ENCODE measurements around the gene MAML3.
A peak's percentile ranks its signal among the peaks of the same experiment; 100 is the strongest.

Gene MAML3

DNA sequence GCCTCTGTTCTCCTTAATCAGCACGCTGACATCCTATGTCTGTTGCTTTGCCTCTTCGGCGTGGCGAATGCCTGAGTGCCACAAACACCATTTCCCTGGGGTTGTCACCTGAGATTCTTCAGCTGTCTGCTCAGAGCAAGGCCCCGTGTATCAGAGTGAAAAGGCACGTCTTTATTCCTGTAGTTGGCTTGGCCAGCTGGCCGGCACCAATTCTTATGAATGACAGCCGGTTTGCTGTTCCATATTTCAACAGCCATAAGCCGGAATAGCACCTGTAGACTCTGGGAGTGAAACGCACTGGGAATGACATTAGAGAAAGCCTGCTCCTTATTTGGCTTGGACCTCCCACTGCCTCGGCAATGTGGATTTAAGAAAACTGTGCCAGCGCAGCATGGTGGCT, 399.0 kb downstream of the MAML3 start:
- DNase-seq (ENCODE audit: low read depth): no peak

- DNase-seq (ENCODE audit: low read depth): no peak
These were observed 400.3 kb downstream of the MAML3 start for GRCh38 chr4:139753686-139754085.

GRCh38 chr4:139749835-139750498, 404.0 kb downstream of the MAML3 start:
- DNase-seq (ENCODE audit: low read depth): no peak

GRCh38 chr4:139749338-139749737, 404.6 kb downstream of the MAML3 start:
- DNase-seq (ENCODE audit: low read depth): no peak

- no peak for DNase-seq (ENCODE audit: low read depth)
These were observed 407.4 kb downstream of the MAML3 start for GRCh38 chr4:139746431-139747171.

DNA sequence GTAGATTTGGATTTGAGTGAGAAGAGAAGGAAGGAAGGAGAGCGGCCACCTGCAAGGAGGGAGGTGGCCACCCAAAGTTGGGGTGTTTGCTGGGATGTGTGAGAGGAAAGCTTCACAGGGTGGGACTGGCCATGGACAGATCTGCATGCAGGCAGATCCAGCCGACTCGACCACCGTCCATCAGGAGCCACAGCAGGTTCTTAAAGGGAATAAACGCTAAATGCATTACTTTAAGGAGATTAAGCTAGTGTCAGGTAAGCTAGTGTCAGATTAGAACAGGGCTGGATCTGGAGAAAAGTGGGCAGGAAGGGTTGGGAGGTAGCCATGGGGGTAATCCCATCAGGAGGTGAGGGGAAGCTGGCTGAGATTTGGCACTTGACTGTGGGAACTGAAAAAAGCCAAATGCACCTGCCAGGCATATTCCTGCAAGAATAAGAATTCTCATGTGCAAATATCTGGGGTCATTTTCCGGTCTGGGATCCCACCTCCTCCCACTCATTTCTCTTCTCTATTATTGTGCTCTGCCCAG, 408.8 kb downstream of the MAML3 start:
- no peak for DNase-seq (ENCODE audit: low read depth)

- DNase-seq (ENCODE audit: low read depth): no peak
These were observed 409.8 kb downstream of the MAML3 start for GRCh38 chr4:139744232-139744631.

DNA sequence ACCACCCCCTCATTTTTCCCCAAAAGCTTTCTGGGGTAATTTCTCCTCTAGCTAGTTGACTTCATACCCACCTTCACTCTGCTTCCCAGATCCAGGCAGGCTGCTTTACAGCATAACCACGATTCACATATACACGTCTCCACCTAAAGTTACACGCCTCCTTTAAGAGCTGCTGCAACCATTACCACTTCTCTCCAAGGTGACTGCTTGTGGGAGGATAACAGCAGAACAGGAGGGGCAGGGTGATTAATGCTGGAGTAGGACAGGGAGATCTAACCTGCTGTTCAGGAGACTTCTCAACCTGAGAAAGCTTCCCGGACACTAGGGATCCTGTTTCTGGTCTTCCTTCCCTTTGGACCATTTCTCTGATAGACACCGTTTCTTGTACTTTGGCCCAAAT, 411.0 kb downstream of the MAML3 start:
- no peak for DNase-seq (ENCODE audit: low read depth)

DNA sequence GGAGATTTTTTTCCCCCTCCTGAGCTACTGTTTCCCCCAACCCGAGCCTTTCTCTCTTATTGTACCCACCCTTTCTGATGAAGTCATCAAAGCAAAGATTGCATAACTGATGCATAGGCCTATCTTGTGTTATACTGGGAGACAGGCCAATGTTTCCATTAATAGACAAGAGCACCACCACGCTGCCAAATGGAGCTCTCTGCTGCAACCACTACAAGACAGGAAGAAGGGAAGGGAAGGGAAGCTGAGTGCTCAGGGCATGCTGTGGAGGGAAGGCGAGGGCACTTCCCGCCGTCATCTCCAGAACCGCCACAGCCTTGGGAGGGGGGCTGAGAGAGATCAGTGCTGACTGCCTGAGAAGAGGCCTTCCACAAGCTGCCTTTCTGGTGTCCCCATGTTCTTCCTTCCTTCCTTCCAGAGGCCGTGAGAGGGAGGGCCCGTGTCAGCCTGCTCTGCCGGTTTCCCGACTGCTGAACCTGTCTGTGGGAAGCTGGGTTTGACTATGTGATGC, 413.4 kb downstream of the MAML3 start:
- DNase-seq (ENCODE audit: low read depth): no peak

DNA sequence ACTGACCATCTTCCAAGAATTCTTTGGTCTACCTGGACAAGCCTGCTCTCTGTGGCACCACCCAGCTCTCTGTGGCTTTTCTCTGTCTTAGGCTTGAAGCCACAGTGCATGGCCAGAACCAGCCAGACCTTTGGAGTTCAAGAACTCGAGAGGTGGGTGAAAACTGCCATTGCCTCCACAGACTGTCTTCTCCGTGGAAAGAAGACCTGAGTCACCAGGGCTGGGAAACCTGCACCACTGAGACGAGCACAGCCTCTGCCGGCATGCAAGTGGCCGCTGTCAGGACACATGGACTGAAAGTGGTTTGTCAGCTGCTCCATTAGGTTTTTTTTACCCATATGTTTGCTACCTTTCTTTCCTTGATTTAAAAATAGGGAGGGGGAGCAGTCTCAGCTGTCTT, 413.9 kb downstream of the MAML3 start:
- DNase-seq (ENCODE audit: low read depth): no peak

DNA sequence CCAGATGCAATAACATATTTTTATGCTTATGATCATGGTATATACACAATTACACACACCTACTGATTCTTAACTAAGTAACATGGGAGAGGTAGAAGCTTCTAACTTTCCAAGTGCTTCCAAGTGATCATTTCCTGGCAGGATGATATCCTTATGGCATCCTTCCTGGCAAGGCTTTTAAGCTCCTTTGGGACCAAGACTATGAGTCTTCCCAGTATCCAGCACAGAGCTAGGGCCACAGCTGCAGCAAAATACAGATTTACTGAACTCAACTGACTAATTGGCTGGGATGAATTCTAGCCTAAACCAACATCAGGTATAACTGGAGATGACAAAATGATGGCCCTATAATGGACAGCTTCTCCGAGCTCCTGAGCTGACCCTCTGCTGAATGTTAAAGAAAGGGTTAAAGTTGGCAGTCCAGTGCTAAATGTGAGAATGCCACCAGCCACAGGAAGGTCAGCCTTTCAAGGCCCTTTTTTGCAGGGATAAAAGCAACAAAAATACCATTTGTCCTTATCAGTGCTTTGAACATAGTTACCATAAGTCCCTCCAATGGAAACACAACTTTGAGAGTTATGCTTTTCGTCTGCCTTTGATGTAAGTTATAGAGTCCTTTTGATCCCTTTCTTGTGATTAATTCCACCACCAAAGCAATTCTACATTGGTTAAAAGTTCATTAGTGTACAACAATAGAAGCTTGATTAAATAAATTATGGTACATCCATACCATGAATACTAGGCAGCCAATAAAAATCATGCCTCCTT, 415.0 kb downstream of the MAML3 start:
- DNase-seq (ENCODE audit: low read depth): no peak

GRCh38 chr4:139736661-139737060, 417.3 kb downstream of the MAML3 start:
- DNase-seq (ENCODE audit: low read depth): no peak

- DNase-seq (ENCODE audit: low read depth): no peak
These were observed 417.7 kb downstream of the MAML3 start for GRCh38 chr4:139736274-139736660.

GRCh38 chr4:139735381-139736273, 418.4 kb downstream of the MAML3 start:
- DNase-seq (ENCODE audit: low read depth): no peak

DNA sequence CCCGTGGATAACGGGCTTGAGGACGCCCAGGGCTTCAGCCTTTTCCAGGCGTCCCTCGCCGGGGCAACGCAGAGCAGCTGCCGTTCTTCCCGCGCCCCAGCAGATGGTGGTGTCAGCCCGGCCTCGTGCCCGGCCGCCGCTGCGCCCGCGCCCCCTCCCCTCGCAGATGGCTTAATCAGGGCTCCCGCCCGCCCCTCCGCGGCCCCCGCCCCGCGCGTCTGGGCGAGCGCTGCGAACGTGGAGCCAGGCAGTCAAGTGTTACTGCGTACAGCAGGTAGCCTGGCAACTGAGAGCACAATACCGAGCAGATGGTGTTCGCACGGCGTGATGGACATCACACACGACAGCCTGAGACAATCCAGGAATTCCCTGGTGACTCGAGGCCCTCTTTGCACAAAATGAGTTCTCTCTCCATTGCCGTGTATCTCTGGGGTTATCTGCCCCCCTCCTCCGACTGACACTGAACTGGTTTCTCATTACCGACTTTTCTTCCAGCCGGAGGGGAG, 419.1 kb downstream of the MAML3 start:
- DNase-seq (ENCODE audit: low read depth): peak; percentile 15

- DNase-seq (ENCODE audit: low read depth): no peak
These were observed 419.6 kb downstream of the MAML3 start for GRCh38 chr4:139734201-139734874.

GRCh38 chr4:139732991-139733570, 420.9 kb downstream of the MAML3 start:
- no peak for DNase-seq (ENCODE audit: low read depth)

DNA sequence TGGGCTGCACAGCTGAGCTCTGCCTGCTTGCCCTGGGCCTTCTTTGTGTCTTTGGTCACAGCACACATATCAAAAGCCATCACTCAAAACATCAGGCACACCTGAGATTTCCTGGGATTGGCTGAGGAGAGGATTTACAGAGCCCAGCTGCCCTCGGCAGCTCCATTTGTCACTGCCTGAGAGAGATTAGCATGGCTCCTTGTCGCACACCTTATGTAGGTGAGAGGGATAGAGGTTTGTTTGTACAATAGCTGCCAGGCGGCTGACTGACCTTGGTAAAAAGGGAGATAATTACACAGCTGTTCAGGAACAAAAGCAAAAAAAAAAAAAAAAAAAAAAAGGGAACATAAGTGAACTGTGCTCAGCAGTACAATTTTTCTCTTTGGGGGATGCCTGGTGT, 425.1 kb downstream of the MAML3 start:
- no peak for DNase-seq (ENCODE audit: low read depth)

- DNase-seq (ENCODE audit: low read depth): no peak
These were observed 425.8 kb downstream of the MAML3 start for GRCh38 chr4:139728146-139728545.

DNA sequence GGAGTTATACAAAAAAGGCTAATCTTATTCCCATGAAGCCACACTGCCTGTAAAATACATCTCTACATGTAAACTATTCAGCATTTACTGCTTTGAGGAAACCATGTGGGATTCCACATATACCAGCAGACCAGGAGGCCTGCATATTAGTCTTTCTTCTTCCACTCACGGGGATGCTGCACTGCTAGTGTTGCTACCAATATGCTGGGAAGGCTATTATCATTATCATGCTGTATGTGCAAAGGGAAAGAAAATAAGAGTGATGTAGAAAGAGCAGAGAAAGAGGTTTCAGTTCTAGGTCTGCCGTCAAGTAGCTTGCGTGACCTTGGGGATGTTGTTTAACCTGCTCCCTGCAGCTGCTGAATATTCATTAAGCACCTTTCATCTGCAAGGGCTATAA, 427.4 kb downstream of the MAML3 start:
- DNase-seq (ENCODE audit: low read depth): no peak
